ENCODE data around the gene SLC2A11. TPM values are rescaled to one million over a fixed set of nuclear protein-coding genes. Genes with fewer than 3 reads are reported as not detected.

Gene SLC2A11
- total and polyA plus RNA-seq, 2 donors (not counting 1 experiment from before 2014, with no cell fraction given): 3.9 to 14.9 TPM

GRCh38 chr22:23826510-23827350 is 30.9 kb upstream of the SLC2A11 start:
- Histone ChIP-seq H3K9me3 (ENCODE audit: control insufficient read depth, insufficient read depth, low read depth, low read length) (no peaks in the 10 kb centered on the region), H3K27ac (ENCODE audit: insufficient read depth, low read length) (peak overlapping the region; percentile 61), H3K4me2 (ENCODE audit: extremely low read depth, insufficient read depth, low read length) (no peak overlapping the region), H3K9ac (ENCODE audit: insufficient read depth, low read length) (no peak overlapping the region), H3K36me3 (ENCODE audit: control insufficient read depth, insufficient read depth, low read length) (peaks cover 28% of the 10 kb centered on the region), H3K27me3 (ENCODE audit: control insufficient read depth, insufficient read depth, low read length) (no peaks in the 10 kb centered on the region), H3K4me1 (ENCODE audit: control insufficient read depth, extremely low read depth, insufficient read depth, low read length) (peaks cover 4% of the 10 kb centered on the region), H2AFZ (ENCODE audit: low read length) (no peak overlapping the region), H3K4me3 (replicated peaks in 1 of 4; ENCODE audit: control extremely low read depth in 1 of 4, insufficient read depth in 1 of 4, low read depth in 3 of 4, low read length in 4 of 4) (no peak overlapping the region), H4K20me1 (ENCODE audit: control insufficient read depth, extremely low read depth, insufficient read depth, low read length) (no peaks in the 10 kb centered on the region), H3K79me2 (ENCODE audit: control insufficient read depth, insufficient read depth, low read length) (peaks cover 6% of the 10 kb centered on the region)
- peak in 1 of 2 donors; percentile 20 for DNase-seq (ENCODE audit: low read depth in 2 of 2)
- no peak for TF ChIP-seq CTCF (conservative IDR thresholded peaks at IDR 0.05 in 1 of 2, IDR thresholded peaks at IDR 0.05 in 1 of 2; ENCODE audit: low read depth in 1 of 2, low read length in 2 of 2)
- TF ChIP-seq EZH2 (IDR thresholded peaks at IDR 0.05; ENCODE audit: low read length, missing control alignments): no peak

- no peak overlapping the region for H2AFZ ChIP-seq (ENCODE audit: low read length)
- TF ChIP-seq CTCF (conservative IDR thresholded peaks at IDR 0.05 in 1 of 2, IDR thresholded peaks at IDR 0.05 in 1 of 2; ENCODE audit: low read depth in 1 of 2, low read length in 2 of 2) (no peak), EZH2 (IDR thresholded peaks at IDR 0.05; ENCODE audit: low read length, missing control alignments) (no peak)
- H3K4me2 ChIP-seq (ENCODE audit: extremely low read depth, insufficient read depth, low read length): no peak overlapping the region
- no peaks in the 10 kb centered on the region for H3K9me3 ChIP-seq (ENCODE audit: control insufficient read depth, insufficient read depth, low read depth, low read length)
- H3K27me3 ChIP-seq (ENCODE audit: control insufficient read depth, insufficient read depth, low read length): no peaks in the 10 kb centered on the region
- H4K20me1 ChIP-seq (ENCODE audit: control insufficient read depth, extremely low read depth, insufficient read depth, low read length): no peaks in the 10 kb centered on the region
- DNase-seq (ENCODE audit: low read depth in 2 of 2): no peak
- H3K36me3 ChIP-seq (ENCODE audit: control insufficient read depth, insufficient read depth, low read length): peaks cover 30% of the 10 kb centered on the region
- H3K4me3 ChIP-seq (replicated peaks in 1 of 4; ENCODE audit: control extremely low read depth in 1 of 4, insufficient read depth in 1 of 4, low read depth in 3 of 4, low read length in 4 of 4): no peak overlapping the region
- peaks cover 4% of the 10 kb centered on the region for H3K4me1 ChIP-seq (ENCODE audit: control insufficient read depth, extremely low read depth, insufficient read depth, low read length)
- H3K27ac ChIP-seq (ENCODE audit: insufficient read depth, low read length): peak overlapping the region; percentile 61
- peaks cover 8% of the 10 kb centered on the region for H3K79me2 ChIP-seq (ENCODE audit: control insufficient read depth, insufficient read depth, low read length)
- H3K9ac ChIP-seq (ENCODE audit: insufficient read depth, low read length): no peak overlapping the region
These were observed 30.2 kb upstream of the SLC2A11 start for GRCh38 chr22:23827351-23827995.
